HG03045 (cell line): ENCODE data around the gene CLCNKB.
"Not testable (repeated sequence)": the region's sequence is repeated elsewhere in the genome, so short reads cannot be mapped to it uniquely, and the experiment has no call there.

Source experiments
- ATAC-seq: cut with Tn5 transposase; IDR thresholded peaks from one replicate; pipeline ENCODE4 v1.9.1; 2021; ENCODE audit warnings: mild to moderate bottlenecking, moderate library complexity; ENCODE audit not compliant: unreplicated experiment

CLCNKB gene

DNA sequence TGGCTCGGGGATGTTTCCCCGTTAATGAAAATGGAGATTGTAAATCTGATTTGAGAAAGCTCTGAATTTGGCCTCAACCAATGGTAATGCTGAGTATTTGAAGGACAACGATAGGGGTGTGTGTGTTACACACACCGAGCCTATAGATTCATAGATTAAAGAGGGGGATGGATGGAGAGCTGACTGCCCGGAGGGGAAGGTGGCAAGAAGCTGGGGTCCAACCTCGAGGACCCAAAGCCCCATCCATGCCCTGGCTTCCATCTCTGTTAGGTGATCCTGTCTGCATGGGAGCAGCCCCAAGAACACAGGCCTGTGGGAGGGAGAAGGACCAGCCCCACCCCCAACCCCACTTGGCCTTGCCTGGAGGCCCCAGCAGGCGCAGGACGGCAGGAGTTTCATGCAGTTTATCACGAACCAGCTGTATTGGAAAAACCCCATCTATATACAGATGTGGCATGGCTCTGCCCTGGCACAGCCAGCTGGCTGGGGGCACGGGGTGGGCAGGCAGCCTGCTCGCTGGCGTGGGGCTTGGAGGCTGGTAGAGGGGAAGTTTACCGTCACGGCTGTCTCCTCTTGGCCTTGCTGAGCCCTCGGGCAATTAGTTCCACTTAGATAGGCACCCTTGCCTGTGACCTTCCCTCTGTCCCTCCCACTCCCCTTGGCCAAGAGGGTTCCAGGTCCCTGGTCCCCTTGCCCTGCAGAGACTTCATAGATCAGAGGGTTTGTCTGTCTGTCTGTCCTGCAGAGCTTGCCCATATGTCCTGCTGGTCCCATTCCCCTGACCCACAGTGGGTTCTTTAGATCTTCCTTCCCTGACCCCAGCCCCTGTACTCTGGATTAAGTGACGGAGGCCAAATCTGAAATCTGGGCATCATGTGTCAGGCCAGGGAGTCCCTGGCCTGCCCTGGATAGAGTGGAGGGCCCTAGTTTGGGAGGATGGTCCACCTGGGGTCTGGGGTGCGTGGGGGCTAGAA is 28.8 kb upstream of the CLCNKB start:
- ATAC-seq: no peak

GRCh38 chr1:16015491-16015890 is 28.1 kb upstream of the CLCNKB start:
- no peak for ATAC-seq

- ATAC-seq: no peak
These were observed 27.4 kb upstream of the CLCNKB start for GRCh38 chr1:16015960-16016901.

DNA sequence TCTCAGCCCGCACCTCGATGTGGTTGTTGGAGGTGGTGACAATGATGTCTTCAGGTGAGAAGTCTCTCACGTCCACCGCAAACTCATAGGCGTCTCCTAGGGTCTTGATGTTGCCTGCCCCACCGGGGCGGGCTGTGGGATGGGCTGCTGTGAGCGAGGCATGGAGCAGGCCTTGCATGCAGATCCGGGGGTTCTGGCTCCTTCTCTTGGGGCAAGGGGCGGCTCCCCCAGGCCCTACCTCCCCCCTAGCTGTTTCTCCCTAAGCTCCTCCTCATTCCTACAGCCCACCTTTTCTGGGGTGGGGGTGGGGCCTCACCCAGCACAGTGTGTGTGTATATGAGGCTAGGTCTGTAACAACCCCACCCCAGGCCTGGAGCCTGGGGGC is 26.5 kb upstream of the CLCNKB start:
- no peak for ATAC-seq

DNA sequence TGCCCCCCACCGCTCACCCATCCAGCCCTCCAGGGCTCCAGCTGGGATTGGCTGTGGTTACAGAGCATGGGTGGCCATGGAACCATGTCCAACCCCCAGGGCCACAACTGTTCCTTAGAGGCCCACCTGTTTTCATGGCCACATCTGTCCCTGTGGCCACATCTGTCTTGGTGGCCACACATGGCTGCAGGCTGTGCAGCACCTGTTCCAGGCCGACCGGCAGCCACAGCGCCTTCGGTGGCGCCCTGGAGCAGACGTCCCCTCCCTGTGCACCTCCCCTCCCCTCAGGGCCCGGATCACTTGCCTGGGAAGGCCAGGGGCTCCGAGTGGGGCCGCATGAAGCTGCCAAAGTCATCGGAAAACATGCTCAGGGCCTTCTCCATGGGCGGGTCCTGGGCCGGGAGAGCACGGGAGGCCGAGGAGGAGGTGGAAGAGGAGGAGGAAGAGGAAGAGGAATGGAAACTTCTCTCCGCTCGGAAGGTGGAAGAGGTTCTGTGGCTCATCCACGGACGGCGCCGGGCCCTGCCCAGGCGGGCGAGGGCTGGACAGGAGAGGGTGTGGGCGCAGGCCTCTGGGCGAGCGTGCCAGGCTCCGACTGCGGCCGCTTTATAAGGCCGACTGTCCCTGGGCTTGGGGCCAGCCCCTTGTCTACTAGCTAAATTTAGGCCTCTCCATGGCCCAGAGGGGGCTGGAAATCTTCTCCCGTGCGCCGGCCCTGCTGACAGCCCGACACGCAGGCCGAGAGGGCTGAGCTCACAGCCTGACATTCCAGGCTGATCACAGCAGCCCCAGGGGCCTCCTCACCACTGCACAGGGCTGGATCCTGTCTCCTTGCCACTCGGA is 25.9 kb upstream of the CLCNKB start, which contains the start of gene HSPB7:
HSPB7 (minus strand) TSS at position 583 of the 843 bp plus-strand sequence; CDS start at position 503, 80 bp downstream.
- ATAC-seq: no peak

DNA sequence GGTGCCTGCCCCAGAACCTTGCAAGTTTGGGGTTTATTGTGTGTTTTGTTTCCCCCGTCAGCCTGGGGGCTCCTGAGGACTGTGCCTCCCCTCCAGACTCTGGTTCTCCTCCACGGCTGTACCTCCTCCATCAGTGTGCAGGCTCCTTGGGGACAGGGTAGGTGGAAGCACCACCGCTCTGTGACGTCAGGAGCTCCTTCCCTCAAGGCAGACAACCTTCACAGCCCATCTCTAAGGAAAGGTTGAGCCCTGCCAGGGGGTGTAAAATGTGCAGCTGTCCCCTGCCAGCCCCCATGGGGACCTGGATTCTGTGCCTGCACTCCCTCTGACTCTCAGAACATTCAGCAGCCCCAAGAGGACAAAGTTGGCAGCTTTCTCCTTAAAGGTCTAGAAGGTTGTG is 25.3 kb upstream of the CLCNKB start:
- no peak for ATAC-seq

- no peak for ATAC-seq
These were observed 24.6 kb upstream of the CLCNKB start for GRCh38 chr1:16018749-16019643.

DNA sequence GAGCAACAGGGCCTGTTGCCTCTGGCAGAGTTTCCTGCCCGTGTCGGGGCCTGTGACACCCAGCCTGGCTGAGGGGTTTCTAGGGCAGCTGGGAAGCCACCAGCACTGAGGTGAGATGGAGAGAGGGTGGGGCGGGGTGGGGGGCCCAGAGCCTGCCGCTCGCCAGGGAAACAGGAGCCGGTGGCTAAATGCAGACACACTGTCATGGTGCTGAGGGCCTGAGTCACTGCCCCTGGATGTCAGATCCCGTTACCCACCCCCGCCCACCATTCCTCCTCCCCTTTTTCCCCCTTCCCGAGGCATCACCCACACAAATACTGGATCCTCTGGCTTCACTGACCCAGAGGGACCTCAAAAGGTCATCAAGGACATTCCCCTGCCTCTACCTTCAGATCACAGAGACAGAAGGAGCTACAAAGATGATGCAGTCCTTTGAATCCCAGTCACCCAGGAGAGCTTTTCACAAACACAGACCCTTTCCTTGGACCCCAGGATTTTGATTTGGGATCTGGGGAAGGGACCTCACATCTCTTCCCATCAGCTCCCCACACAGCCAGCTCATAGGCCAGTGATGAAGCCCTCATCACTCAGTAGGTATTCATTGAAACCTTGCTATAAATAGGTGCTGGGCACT is 23.8 kb upstream of the CLCNKB start:
- ATAC-seq: no peak

DNA sequence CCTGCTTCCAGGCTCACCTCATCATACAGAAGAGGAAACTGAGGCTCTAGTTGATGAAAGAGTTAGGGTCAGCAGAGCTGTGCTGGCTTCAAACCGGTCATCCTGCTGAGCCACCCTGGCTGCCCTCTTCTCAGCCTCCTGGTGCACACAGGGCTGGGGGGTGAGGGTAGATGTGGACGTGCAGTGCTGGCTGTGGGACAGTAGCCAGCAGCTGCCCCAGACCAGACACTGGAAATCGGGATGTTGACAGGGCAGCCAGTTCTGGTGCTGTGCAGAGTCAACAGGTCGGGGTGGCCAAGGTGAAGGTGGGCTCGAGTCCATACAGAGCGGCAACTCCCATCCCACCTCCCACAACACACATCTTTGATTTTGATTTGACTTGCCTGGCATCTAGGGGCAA is 23.3 kb upstream of the CLCNKB start:
- ATAC-seq: no peak

DNA sequence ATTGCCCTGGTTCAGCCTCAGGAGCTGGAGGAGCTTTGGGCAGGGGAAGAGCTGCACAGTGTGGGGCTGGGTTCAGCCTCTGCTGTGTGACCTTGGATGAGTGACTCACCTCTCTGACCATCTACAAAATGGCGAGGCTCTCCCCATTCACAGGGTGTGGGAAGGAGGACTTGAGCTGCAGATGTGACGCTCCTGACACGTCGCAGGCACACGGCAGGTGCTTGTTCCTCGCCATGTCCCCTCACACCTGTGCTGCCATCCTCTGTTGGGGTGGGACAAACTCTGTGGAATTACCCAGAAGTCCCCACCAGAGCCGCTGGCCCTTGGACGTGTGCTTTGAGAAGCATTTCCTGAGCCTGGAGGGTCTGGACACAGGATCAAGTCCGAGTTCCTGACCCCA is 22.7 kb upstream of the CLCNKB start:
- ATAC-seq: not testable (repeated sequence)

GRCh38 chr1:16021681-16022080 is 21.9 kb upstream of the CLCNKB start, which contains the start of gene CLCNKA:
CLCNKA (plus strand) TSS chr1:16022036; CDS start chr1:16022620, 584 bp downstream.
- ATAC-seq: no peak

DNA sequence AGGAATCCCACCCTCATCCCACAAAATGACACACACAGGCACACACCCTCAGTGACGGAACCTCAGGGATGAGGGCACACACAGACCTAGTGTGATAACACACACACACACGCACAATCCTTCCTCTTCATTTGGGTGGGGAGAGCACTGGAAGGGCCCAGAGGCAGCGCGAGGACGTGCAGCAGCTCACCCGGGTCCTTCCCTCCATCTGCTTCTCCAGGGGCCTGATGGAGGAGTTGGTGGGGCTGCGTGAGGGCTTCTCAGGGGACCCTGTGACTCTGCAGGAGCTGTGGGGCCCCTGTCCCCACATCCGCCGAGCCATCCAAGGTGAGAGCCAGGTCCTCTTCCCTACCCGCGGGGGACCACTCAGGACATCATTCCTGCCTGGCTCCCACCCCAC is 21.2 kb upstream of the CLCNKB start:
- ATAC-seq: no peak

- no peak for ATAC-seq
These were observed 20.4 kb upstream of the CLCNKB start for GRCh38 chr1:16023050-16023653.

DNA sequence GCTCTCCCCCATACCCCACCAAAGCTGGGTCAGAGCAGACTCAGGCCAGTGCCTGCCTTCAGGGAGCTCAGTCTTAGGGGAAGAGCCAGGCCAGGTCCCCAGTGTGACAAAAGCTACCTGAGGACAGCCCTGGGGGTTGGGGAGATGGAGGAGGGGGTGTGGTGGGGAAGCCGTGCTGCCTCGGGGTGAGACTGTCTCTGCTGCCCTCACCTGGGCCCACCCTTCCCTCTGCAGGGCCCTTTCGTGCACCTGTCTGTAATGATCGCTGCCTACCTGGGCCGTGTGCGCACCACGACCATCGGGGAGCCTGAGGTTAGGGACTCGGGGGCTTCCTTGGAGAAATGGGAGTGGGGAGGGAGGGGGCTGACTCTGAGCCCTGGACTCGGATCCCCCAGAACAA is 17.3 kb upstream of the CLCNKB start:
- not testable (repeated sequence) for ATAC-seq

DNA sequence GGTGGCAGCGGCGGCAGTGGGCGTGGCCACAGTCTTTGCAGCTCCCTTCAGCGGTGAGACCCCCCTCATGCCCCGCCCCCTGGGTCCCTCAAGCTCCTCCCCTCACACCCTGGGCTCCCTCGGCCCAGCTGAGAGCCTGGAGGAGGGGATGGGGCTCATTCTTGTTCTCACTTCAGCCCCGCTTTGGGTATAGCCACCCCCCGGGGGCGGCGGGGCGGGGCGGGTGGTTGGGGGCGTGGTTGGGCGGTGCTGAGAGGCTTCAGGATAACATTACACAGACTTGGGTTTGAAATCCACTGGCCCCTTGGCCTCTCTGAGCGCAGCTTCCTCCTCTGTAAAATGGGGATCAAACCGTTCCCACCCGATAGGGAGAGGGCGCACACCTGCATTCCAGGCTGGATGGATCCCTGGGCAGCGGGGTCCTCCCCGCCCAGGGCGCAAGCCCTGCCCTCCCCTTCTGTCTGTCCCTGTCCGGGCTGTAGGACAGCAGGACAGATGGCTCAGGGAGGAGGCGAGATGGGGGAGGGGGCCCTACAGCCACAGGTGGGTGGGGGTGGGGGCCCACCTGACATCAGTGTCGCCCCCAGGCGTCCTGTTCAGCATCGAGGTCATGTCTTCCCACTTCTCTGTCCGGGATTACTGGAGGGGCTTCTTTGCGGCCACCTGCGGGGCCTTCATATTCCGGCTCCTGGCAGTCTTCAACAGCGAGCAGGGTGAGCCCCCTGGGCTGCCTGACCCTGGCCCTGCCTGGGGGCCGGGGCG is 16.7 kb upstream of the CLCNKB start:
- no peak for ATAC-seq

GRCh38 chr1:16028237-16029002 is 15.2 kb upstream of the CLCNKB start:
- no peak for ATAC-seq

DNA sequence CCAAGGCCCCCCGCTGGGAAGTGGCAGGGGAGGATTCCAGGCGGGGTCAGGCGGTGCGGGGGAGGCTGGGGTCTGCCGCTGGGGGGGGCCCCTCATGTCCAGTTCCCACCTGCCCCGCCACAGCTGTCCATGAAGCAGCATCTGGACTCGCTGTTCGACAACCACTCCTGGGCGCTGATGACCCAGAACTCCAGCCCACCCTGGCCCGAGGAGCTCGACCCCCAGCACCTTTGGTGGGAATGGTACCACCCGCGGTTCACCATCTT is 14.6 kb upstream of the CLCNKB start:
- not testable (repeated sequence) for ATAC-seq
